Measurements from ENCODE around the gene UTP25. TPM values are rescaled to one million over a fixed set of nuclear protein-coding genes. Genes with fewer than 3 reads are reported as not detected.

Gene UTP25
- total RNA-seq, 1 donor from 2014 or later = 4.6 TPM

DNA sequence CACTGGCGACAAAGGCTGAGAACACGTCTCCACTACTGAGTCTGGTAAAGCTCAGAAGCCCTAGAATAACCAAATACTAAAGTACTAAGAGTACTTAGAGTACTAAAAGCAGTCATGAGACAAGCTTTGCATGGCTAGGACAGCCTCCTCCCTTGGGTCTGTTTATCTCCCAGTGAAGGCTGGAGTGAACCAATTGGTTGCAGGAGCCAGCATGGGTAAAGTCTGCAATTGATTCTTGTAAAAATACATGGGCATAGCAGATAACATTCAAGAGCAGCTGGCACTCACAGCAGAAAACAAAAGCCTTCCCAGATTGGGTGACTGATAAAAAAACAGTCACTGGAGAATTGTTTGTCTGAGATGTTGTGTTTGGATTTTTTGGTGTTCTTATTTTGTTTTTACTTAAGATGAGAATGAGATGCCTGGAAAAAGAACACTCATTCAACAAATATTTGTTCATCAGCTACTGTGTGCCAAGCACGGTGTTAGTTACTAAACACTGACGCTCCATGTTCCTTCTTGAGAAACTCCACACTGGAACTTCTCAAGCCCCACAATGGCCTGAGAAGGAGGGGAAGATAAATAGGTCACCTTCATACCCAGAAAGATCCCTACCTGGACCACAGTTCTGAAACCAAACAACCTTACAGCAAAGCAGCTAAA, 25.5 kb upstream of the UTP25 start:
- peak overlapping the region; percentile 67 for H3K27ac Mint-ChIP-seq (ENCODE audit: unreplicated experiment)

DNA sequence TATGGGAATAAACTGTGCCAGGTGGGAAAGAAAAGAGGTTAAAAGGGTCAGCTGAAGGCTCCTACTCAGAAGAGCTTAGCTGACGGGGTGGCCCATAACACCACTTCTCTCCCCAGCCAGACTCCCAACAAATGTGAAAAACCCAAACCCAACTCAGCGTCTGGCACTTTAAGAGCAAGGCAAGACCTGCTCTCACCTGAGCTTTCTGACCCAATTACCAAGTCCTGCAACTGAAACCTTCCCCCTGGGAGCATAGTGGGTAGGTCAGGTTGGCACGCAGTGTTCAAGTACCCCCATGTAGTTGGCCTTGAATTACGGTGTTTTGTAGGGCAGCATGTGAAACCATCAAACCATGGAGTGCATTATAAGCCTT, 25.0 kb upstream of the UTP25 start:
- H3K4me3 Mint-ChIP-seq (ENCODE audit: unreplicated experiment) = no peak overlapping the region
- TF ChIP-seq, protein P1, sequence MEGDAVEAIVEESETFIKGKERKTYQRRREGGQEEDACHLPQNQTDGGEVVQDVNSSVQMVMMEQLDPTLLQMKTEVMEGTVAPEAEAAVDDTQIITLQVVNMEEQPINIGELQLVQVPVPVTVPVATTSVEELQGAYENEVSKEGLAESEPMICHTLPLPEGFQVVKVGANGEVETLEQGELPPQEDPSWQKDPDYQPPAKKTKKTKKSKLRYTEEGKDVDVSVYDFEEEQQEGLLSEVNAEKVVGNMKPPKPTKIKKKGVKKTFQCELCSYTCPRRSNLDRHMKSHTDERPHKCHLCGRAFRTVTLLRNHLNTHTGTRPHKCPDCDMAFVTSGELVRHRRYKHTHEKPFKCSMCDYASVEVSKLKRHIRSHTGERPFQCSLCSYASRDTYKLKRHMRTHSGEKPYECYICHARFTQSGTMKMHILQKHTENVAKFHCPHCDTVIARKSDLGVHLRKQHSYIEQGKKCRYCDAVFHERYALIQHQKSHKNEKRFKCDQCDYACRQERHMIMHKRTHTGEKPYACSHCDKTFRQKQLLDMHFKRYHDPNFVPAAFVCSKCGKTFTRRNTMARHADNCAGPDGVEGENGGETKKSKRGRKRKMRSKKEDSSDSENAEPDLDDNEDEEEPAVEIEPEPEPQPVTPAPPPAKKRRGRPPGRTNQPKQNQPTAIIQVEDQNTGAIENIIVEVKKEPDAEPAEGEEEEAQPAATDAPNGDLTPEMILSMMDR (IDR thresholded peaks at IDR 0.05; ENCODE audit: unreplicated experiment) = no peak
- DNase-seq (ENCODE audit: low spot score) = no peak
- H3K27ac Mint-ChIP-seq (ENCODE audit: unreplicated experiment) = peak overlapping the region; percentile 67
- no peaks in the 10 kb centered on the region for H3K9me3 Mint-ChIP-seq (ENCODE audit: unreplicated experiment)
- peaks cover 11% of the 10 kb centered on the region for H3K27me3 Mint-ChIP-seq (ENCODE audit: unreplicated experiment)
- H3K36me3 Mint-ChIP-seq (ENCODE audit: low read depth, unreplicated experiment) = peaks cover 2% of the 10 kb centered on the region
- H3K4me1 Mint-ChIP-seq (ENCODE audit: unreplicated experiment) = peaks cover 28% of the 10 kb centered on the region

More for the DNA sequence above, 25.5 kb upstream of the UTP25 start:
- Mint-ChIP-seq H3K4me3 (ENCODE audit: unreplicated experiment) (no peak overlapping the region), H3K4me1 (ENCODE audit: unreplicated experiment) (peaks cover 29% of the 10 kb centered on the region), H3K9me3 (ENCODE audit: unreplicated experiment) (no peaks in the 10 kb centered on the region), H3K36me3 (ENCODE audit: low read depth, unreplicated experiment) (peaks cover 5% of the 10 kb centered on the region), H3K27me3 (ENCODE audit: unreplicated experiment) (peaks cover 11% of the 10 kb centered on the region)
- DNase-seq (ENCODE audit: low spot score) = no peak
- TF ChIP-seq, protein P1 (IDR thresholded peaks at IDR 0.05; ENCODE audit: unreplicated experiment) = no peak

- Mint-ChIP-seq H3K27ac (ENCODE audit: unreplicated experiment) (no peak overlapping the region), H3K4me3 (ENCODE audit: unreplicated experiment) (no peak overlapping the region), H3K4me1 (ENCODE audit: unreplicated experiment) (peaks cover 25% of the 10 kb centered on the region), H3K27me3 (ENCODE audit: unreplicated experiment) (peaks cover 11% of the 10 kb centered on the region), H3K9me3 (ENCODE audit: unreplicated experiment) (no peaks in the 10 kb centered on the region), H3K36me3 (ENCODE audit: low read depth, unreplicated experiment) (no peaks in the 10 kb centered on the region)
- no peak for DNase-seq (ENCODE audit: low spot score)
- TF ChIP-seq, protein P1 (IDR thresholded peaks at IDR 0.05; ENCODE audit: unreplicated experiment) = no peak
These were observed 24.2 kb upstream of the UTP25 start for GRCh38 chr1:209803568-209803967.

DNA sequence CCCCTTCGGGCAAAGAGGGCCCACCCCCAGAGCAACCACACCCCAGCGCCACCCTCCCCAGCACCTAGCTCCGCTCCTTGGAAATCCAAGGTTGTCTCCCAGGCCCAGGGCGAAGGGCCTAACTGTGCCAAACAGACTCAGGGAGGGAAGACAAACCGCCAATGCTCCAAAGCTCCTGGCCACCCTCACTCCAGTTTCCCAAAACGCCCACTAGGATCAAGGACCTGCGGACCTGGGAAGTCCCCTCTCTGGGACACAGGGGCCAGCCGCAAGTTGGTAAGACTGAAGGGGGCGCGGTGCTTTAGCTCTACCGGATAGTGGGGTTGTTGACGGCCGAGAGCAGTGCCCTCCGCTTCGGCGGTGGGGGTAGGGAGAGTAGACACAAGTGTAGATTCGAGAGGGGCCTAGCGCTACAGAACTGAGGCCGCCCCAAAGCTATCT, 22.4 kb upstream of the UTP25 start:
- H3K9me3 Mint-ChIP-seq (ENCODE audit: unreplicated experiment) = no peaks in the 10 kb centered on the region
- H3K27me3 Mint-ChIP-seq (ENCODE audit: unreplicated experiment) = peaks cover 11% of the 10 kb centered on the region
- TF ChIP-seq, protein P1 (IDR thresholded peaks at IDR 0.05; ENCODE audit: unreplicated experiment) = peak; percentile 27
- peaks cover 25% of the 10 kb centered on the region for H3K4me1 Mint-ChIP-seq (ENCODE audit: unreplicated experiment)
- no peaks in the 10 kb centered on the region for H3K36me3 Mint-ChIP-seq (ENCODE audit: low read depth, unreplicated experiment)
- peak; percentile 11 for DNase-seq (ENCODE audit: low spot score)
- H3K4me3 Mint-ChIP-seq (ENCODE audit: unreplicated experiment) = peak overlapping the region; percentile 86
- H3K27ac Mint-ChIP-seq (ENCODE audit: unreplicated experiment) = no peak overlapping the region
